GM06990 (cell line): ENCODE measurements around the gene ACTG2.
A peak's percentile ranks its signal among the peaks of the same experiment; 100 is the strongest.

Experiments
- DNase-seq: peaks from one replicate; pipeline ENCODE4 v3.0.0-alpha.2; 2011; ENCODE audit not compliant: insufficient read length; ENCODE audit errors: extremely low read depth
- H3K27me3 ChIP-seq: replicated peaks from 2 replicates; pipeline ENCODE4 v1.6.0; 2011; ENCODE audit warnings: low read length; ENCODE audit not compliant: control insufficient read depth, insufficient read depth
- H3K36me3 ChIP-seq: 2 replicates; pipeline ENCODE4 v1.5.1; 2011; ENCODE audit warnings: low read length; ENCODE audit not compliant: control insufficient read depth, insufficient read depth
- H3K4me3 ChIP-seq: replicated peaks from 2 replicates; pipeline ENCODE4 v1.5.1; 2011; ENCODE audit warnings: low read depth, mild to moderate bottlenecking, control low read depth, low read length
- CTCF ChIP-seq: IDR thresholded peaks from 2 replicates; pipeline ENCODE4 v1.5.1; 2011; ENCODE audit warnings: low read length, control low read depth, mild to moderate bottlenecking, inconsistent platforms; ENCODE audit not compliant: insufficient read depth, poor library complexity, severe bottlenecking

Gene ACTG2

DNA sequence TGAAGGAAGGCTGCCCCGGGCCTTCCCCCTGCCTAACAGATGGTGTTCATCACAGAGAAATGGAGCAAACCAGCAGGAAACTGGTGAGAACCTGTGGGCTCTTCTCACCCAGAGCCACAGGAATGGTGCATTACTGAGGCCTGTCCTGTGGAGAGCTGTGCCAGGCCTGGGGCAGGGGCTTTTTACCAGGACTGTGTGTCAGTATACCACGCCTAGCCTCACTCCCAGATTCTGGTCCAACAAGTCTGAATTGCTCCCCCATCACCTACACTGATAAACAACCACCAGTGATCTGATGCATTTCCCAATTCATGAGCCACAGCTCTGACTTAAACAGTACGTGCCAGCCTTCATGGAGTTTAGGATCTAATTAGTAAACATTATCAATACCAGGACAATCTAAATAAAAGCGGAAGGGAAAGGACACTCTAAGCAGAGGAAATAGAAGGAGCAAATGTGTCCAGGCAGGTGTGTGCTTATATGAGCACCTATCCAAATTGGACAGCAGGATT is 24.9 kb downstream of the ACTG2 start:
- Histone ChIP-seq H3K36me3 (no peaks in the 10 kb centered on the region), H3K27me3 (no peaks in the 10 kb centered on the region), H3K4me3 (no peak overlapping the region)
- no peak for TF ChIP-seq CTCF
- DNase-seq, result no peak

DNA sequence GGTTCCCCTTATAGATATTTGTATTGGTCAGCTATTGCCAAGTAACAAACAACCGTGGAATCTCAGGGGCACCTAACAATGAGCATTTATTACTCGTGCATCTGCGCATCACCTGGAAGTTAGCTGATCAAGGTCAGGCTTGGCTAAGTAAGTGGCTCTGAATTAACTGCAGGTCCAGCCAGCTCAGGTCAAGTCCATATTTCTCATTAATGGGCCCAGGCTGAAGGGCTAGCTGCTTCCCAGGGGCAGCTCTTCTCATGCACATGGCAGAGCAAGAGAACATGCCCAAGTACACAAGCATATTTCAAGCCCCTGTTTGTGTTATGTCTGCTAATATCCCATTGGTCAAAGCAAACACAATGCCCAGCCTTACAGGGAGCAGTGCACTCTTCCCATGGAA is 26.0 kb downstream of the ACTG2 start:
- no peaks in the 10 kb centered on the region for H3K36me3 ChIP-seq
- no peak overlapping the region for H3K4me3 ChIP-seq
- no peak for DNase-seq
- H3K27me3 ChIP-seq, result no peaks in the 10 kb centered on the region
- TF ChIP-seq CTCF, result no peak

- no peak for DNase-seq
- TF ChIP-seq CTCF, result no peak
- H3K4me3 ChIP-seq, result no peak overlapping the region
- no peaks in the 10 kb centered on the region for H3K27me3 ChIP-seq
- no peaks in the 10 kb centered on the region for H3K36me3 ChIP-seq
Measured at GRCh38 chr2:73919596-73920228, 26.9 kb downstream of the ACTG2 start.

DNA sequence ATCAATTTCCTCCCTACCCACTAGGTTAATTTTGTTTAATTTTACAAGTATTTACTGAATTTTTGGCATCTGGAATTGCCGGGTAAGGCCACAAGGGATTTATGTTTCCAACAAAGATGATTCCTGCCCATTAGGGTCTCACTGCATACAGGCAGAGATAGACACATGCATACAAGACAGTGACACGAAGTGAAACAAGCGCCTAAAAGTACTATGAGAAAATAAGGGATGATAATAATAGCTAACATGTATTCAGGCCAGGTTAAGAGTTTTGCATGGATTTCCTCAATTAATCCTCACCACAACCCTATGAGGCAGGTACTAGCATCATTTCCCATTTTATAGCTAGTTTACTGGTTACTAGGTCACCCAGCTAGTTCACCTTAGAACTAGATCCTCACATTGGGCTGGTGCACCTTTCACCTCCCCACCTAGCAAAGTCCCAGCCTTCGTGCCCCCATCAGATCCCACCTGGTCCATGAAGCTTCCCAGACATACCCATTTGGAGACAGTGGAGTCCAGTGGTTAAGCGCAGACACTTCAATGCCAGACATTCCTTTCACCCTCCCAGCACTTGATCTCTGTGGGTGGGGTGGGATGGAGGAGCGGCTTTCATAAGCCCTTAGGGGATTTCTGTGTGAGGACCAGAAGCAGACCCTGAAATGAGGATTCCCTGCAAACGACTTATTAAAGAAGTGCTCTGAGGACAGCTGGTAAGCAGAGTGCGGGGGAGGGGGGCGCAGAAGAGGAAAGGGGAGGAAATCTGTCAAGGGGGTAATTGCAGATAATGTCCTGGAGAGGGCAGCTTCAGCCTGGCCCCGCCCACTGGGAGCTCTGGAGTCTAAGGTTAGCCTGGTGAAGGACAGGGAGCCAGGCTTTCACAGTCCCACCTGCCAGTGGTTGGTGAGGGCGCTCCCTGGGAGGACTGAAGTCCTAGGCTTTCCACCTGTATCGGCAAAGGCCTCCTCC is 28.1 kb downstream of the ACTG2 start:
- no peaks in the 10 kb centered on the region for H3K36me3 ChIP-seq
- peak; percentile 39 for TF ChIP-seq CTCF
- no peaks in the 10 kb centered on the region for H3K27me3 ChIP-seq
- no peak overlapping the region for H3K4me3 ChIP-seq
- no peak for DNase-seq

GRCh38 chr2:73921581-73921980 is 28.8 kb downstream of the ACTG2 start:
- Histone ChIP-seq H3K27me3 (no peaks in the 10 kb centered on the region), H3K4me3 (no peak overlapping the region), H3K36me3 (no peaks in the 10 kb centered on the region)
- no peak for DNase-seq
- no peak for TF ChIP-seq CTCF
